Activated naive CD4-positive, alpha-beta T cell treated with anti-CD3 and anti-CD28 coated beads, Interleukin-2, amount 50 U/mL, for 16 hours (primary cell): Measurements from ENCODE around the gene DDRGK1.
A peak's percentile ranks its signal among the peaks of the same experiment; 100 is the strongest.

Experiments used
- DNase-seq: peaks from one replicate; pipeline ENCODE4 v3.0.0-alpha.2; 2020

The DDRGK1 gene

DNA sequence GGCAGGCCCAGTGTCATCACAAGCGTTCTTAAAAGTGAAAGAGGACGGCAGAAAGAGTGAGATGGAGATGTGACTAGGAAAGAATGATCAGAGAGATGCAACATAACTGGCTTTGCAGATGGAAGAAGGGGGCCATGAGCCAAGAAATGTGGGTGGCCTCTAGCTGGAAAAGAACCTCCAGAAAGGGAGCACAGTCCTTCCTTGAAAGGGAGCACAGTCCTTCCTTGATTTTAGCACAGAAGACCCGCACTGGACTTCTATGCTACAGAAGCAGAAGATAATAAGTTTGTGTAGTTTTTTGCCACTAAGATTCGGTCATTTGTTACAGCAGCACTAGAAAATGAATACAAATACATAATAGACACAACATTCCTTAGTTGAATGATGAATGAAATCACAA is 24.2 kb downstream of the DDRGK1 start:
- no peak for DNase-seq

DNA sequence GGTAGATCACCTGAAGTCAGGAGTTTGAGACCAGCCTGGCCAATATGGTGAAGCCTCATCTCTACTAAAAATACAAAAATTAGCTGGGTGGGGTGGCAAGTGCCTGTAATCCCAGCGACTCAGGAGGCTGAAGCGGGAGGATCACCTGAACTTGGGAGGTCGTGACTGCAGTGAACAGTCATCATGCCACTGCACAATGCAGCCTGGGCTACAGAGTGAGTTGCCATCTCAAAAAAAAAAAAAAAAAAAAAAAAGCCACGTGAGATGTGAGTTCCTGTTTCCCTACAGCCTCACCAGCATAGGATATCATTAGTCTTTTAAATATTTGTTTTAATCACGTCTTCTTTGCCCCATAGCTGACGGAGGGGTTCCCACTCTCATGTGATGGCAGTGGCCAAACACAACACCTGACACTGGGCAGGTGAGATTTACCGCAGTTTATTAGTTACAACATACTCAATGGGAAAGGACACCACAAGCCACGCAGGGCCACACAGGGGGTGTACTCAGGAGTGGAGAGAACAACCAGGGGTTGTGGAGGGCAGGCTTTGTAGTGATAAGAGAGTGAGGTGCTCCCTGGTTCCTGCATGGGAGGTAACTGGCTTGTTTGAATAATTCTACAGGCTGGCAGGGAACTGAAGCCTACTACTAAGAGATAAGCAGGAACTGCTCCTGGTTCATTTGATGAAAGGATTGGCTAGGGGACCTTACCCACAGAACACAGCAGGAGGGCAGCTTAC is 26.6 kb downstream of the DDRGK1 start:
- DNase-seq, result no peak

DNA sequence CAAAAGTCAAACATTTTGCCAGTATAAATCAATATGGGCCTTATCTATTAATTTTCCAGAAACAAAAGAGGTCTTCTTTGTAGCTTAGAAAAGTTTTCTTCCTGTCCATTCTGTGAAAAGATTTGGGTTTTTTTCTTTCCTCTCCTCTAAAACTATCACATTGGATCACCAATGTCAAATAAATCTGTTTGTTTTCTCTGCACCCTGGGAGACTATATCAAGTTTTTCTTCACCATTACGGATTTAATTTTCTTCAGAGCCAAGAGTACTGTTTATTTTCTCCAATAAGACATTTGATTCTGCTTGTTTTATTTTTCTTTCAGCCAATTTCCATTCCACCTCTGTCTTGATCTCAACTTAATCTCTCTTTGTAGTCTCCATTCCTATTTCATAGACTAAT is 29.2 kb downstream of the DDRGK1 start:
- DNase-seq, result no peak

DNA sequence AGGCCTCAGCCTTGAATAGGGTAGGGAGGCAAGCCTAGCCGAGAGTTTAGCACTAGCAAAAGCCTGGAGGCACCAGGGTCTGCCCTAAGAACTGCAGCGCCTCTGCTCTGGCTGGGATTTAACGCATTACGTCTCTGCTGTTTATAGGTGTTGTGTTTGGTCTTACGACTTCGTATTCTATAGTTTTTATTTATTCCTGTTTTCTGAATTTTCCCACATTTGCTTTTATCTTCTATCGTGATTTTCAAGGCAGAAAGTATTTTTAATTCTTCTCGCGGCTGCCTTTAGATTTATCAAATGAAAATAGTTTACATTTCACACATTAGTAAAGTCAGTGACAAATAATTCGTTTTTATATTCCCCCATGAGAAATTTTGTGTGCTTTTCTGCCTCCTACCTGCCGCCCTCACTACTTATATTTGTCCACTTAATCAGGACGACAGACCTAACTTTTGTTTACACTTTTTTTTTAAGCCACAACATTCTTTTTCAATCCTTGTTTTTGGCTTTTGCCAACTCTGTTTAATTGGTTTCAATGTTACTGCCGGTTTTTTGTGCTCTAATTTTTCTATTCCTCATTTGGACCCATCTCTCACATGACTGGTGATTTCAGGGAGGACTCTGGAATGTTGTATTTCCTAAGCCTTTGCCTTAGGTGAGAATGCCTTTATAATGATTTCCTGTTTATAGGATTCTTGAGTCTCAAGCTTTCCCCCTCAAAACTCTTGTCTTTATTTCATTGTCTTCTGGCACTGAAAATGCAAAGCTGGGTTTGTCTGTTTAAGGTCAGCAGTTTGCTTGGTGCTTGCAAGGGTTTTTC is 29.8 kb downstream of the DDRGK1 start:
- no peak for DNase-seq

DNA sequence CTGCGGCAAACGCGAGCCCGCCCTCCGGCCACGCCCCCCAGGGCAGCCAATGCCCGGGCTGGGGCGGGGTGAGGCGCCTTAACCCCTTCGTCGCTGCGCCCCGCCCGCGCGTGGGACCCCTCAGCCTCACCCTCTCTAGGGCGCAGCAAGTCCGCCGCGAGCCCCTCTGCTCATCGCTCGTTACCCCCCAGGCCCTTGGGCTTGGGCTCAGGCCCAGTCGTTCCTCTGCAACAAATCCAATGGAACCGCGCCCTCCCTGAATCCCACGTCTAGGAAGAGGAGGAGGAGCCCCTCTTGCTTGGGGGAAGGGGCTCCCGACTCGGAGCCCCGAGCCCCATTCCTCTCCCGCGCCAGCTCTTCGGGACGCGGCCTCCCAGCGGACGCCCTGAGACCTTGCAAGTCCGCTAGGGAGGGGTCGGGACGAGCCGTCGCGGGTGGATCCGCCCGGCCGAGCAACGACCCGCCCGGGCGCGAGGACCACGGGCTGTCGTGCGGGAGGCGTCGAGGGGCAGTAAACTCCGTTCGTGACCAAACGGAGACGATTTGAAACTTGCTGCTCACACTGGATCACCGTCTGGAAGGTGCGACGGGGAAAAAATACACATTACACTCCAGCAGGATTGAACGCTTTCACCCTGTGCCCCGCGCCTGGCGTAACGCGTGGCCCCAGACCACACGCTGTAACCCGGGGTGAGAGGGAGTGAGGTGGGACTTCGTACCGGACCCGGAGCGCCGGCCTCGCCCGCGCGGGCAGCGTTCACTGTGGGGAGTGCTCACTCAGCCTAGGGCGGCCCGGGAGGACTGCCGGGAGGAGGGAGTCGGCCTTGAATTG is 30.7 kb downstream of the DDRGK1 start:
- DNase-seq, result peak; percentile 96

DNA sequence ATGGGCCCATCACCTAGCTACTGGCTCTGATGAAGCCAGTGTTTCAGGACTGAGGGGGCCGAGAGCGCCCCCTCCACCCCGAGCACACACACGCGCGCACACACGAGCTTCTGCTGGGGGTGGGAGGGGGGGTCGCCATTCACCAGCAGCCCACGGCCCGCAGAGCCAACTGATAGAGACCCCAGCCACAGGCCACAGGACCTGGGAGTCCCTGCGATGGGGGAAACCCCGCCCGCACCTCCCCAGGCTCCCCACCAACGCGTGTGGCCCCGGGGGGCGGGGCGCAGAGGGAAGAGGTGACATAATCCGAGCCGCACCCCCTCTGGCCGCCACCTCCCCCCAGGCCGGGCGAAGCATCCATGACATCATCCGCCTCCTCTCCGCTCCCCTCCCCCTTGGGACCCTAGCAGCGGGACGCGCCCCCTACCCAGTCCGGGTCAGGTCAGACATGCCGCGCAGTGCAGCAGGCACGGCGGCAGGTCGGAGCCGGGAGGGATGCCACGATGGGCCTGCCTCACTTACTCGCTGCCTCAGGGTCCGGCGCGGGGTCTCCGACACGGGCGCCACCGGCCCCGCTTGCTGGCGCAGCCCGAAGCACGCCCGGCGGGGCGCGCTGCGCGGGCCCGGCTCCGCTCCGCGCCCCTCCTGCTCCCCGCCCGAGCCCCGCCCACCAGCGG is 31.4 kb downstream of the DDRGK1 start, which contains the start of gene LZTS3:
Gene LZTS3 (minus strand): TSS at position 617 of the 677 bp plus-strand sequence. CDS start 6,386 bp downstream, outside the sequence.
- peak; percentile 85 for DNase-seq

DNA sequence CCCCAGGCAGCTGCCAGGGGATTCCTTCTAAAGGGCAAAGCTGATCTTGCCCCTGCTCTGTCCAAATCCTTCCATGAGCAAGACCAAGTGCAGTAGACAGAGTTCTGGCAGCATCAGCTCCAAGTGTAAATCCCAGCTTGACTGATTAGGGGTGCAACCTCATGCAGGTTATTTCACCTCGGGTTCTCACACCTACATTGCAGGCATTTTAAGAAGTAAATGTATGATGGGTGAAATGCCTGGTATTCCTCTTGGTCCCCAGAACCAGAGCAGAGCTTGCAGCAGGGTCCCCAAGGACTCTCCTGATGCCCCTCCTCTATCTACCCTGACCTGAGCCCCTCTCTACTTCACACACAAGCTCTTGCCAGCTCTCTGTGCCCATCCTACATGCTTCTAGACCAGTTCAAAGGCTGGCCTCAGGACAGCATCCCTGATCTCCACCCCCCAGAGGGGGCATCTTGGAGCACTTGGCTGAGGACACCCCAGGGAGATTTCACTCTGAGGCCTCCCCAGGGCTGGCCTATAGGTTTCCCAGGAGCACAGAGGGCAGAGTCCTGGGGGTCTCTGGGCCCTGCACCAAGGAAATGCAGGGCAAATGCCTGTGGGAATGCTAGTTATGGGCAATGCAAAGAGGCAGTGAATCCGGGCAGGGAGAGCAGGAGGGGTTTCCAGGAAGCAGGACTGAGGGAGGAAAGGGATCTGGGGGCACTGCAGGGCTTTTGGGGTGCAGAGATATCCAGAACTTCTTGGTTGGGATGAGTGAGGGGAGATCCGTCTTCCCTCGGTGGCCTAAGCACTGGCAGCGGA is 32.2 kb downstream of the DDRGK1 start:
- no peak for DNase-seq

DNA sequence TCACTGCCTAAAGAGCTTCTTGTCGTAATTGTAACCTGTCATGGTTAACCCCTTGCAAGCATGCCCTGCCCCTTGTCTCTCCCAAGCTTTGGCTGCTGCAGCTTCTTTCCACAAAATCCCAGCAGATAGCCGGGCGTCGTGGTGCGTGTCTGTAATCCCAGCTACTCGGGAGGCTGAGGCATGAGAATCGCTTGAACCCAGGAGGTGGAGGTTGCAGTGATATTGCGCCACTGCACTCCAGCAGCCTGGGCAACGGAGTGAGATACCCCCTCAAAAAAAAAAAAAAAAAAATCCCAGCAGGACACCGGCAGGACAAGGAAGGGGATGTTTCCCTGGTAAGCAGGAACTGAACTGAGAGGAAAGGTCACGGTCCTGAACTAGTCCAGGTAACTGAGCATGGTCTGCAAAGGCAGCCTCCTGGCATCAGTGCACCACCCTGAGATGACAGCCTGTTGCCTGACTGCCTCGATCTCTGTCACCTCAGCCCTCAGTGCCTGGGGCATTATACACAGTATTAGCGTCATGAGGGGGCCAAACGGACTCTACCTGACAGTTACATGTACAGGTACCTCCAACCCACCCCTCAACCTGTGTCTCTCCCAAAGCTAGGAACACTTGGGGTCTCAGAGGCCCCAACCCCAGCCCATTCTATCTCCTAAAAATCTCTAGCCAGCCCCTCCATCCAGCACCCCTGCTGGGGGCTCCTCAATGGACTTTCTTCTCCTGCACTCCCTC is 32.9 kb downstream of the DDRGK1 start:
- DNase-seq, result no peak

DNA sequence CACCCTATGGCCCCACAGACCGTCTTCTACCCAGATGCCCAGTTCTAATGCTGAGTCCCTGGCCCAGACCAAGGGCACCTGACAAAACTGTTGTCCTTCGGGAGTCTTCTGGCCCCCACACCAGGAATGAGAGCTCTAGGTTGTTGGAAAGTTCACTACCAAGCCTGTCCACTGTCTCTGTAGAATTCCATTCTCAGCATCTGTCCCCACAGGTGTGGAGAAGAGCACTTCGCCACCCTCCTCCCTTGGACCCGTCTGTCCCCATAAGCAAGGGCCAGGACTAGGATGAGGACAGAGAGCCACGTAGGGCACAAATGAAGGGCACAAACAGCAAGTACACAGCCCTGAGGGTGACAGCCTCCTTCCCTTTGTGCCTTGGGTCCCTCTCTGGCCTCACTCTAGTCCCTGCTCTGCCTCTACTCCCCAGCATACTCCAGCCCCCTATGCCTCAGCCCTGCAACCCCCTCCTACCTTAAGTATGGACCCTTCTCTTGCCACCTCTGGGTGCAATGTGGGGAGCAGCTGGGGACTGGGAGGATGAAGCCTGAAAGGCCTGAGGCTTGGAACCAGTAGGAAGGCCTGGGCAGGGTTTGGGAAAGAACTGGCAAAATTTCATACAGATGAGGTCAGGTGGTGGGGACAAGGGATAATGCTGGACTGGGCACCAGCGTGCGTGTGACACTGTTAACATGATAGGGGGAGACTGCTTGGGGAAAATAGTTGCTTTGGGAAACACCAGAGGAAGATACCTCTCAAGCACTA is 35.5 kb downstream of the DDRGK1 start:
- no peak for DNase-seq

DNA sequence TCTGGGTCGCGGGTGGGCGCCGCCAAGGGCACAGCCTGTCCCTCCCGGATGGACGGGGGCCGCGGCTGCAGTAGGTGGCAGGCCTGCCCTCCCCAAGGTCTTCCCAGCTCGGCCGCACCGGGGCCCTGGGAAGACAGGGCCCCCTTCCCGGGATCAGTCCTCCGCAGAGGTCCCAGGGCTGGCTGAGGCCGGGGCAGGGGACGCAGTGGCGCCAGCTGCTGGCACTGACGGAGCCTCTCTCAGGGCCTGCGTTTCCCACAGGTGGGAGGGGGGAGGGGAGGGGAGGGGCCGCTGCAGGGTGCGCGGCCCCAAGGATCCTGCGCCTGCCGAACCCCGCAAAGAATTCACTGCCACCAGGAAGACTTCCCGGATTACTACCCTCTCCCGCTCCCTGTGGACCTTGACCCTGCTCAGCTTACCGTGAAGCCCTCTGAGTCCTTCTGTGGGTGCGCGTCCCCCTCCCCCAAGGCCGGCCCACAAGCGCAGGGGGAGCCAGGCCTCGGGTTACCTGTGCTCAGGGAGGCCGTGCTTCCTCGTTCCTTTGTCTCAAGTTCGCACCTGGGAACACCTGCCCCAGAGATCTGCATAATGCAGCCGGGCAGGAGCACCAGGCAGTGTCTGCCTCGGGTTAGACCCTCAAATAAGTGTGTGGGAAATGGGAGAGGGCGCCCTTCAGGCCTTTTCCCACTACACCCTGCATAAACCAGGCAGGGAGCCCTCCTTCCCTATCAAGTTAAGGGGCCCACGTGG is 36.2 kb downstream of the DDRGK1 start:
- no peak for DNase-seq

DNA sequence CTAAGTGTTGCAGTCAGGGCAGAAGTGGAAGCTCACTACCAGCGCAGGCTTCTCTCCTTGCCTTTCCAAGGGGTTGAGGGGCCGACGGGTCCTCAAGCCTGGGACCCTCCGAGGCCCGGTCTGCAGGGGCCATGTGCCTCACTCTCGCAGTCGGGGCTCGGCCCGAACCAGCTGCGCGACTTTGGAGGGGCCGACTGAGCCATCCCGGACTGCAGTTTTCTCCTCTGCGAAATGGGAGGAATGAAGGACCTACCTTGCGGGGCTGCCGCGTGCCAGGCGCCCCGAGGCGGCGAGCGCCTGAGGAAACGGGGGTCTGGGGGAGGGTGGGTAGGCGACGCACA is 36.8 kb downstream of the DDRGK1 start:
- no peak for DNase-seq

DNA sequence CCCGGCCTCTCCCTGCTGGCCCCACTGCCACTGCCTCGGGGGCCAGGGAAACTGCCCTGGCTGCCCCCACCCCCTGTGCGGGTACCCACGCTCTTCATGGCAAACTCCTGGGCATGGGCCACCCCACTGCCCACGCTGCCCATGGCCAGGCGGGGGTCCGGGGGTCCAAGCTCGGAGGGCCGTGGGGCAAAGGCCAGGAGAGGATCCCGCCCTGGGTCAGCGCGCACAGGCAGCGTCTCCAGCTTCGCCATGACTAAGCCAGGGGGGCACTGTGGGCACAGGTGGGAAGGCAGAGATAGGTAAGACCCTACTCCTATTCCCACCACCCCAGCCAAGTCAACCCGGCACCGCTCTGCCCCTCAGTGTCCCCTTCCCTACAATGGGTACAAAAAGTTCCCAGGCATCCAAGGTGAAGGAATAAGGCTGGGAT is 37.6 kb downstream of the DDRGK1 start:
- no peak for DNase-seq

DNA sequence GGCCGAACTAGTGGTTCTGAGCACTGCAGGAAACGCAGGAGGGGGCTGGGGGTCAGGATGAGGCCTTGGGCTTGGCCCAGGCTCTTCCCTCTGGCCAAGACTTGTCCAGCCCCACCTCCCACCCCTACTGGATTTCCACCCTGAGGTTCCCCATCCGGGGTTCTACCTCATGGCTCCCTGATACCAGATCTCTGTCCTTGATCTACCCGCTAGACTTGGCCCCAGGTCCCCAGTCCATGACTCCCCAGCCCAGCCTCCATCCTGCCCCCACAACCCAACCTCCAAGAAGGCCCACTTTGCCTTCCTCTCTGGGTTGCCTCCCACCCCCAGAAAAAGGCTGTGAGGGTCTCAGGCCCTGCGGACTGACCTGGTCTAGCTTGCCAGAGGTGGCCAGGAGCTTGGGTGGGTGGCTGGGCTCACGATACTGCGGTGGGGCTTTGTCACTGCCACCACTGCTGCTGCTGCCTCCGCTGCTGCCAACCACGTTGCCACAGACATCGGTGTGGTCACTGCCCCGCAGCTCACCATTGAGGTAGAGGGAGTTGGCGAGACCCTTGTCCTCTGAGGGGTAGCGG is 38.1 kb downstream of the DDRGK1 start:
- DNase-seq, result no peak

DNA sequence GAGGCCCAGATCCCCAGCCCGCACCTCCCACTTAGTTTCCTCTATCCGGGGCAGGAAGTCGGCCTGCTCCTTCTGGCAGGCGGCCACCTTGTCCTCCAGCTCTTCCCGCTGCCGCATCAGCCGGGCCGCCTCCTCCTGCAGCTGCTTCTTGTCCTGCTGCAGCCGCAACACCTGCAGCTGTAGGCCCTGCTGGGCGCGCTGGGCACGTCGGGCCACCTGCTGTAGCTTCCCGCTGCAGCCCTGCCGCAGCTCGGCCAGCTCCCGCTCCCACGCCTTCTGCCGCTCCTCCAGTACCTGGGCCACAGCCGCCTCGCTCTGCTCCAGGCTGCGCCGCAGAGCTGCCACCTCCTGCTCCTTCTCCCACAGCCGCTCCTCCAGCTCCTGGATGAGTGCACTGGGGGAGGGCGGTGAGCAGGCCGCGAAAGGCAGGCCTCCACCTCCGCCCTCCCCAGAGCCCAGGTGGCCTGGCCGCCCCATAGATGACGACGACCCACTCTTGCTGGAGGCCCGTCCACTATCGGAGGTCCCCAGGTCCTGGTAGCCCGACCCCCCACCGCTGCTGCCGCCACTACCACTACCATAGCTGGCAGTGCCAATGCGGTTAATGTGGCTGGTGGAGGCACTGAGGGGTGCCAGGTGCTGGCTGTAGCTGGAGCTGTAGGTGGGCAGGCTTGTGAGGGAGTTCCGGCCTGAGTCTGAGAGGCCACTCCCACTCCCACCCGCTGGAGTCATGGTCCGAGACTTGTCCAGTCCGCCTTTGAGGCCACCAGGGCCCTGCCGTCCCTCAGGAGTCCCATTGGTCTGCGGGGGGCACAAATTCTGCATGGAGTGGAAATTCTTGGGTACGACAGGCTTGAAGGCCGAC is 38.8 kb downstream of the DDRGK1 start:
- no peak for DNase-seq

DNA sequence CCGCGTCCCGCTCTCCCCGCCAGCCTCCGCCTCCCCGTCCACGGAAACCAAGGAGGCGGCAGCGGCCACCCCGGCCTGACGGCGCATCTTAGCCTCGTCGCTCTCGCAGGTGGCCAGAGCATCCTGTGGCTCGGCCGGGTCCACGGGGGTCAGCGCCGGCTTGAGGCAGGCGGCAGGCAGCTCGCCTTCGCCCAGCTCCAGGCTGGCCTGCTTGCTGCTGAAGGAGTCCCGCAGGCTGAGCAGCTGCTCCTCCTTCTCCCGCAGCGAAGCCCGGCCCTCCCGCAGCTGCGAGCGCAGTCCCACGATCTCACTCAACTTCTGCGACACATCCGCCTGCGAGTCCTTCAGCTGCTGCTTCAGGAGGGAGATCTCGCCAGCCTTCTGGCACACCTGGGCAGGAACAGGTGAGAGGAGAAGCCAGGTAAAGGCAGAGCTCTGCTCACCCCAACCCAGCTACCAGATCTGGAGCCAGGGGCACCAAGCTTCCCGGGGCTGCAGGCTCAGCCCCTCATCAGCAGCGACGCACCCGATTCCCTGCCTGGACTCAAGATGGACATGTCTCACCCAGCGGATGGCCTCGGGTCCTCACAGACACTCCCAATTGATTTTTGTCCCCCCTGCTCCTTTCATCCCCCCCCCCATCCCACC is 39.6 kb downstream of the DDRGK1 start:
- no peak for DNase-seq

DNA sequence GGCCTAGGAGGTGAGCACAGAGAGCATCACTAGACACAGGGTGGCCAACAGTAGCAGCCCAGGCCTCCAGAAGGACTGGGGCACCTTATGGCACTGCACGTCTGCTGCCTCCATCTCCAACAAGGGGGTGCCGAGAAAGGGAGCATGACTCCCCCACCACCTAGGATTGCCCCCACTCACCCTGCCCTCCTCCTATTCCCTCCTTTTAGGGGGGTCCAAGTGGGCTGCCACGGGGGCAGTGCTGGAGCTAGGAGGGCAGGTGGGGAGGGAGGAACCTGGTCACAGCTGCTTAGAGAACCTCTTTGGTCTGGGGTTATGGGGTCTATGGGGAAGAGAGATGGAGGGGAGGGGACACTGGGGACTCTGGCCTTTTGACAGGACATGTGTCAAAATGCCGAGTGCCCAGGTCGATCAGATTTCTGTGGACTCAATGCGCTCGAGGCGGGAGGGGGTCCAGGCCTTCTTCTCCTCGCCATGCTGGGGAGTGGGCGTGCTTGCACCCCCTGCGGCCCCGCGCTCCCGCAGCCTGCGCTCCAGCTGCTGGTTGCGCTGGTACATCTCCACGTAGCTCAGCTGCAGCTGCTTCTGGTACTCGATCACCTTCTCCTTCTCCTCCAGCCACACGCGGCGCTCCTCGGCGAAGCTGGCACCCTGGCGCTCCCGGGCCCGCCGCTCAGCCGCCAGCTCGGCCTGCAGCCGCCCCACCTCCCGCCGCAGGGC is 40.3 kb downstream of the DDRGK1 start:
- no peak for DNase-seq
